Pancreas (tissue), 10 donors: ENCODE results near the gene ZNRF2. TPM values are rescaled to one million over a fixed set of nuclear protein-coding genes. Genes with fewer than 3 reads are reported as not detected.

Experiments used
- ATAC-seq, 4 donors: fragments of 200-7000 bp; cut with Tn5 transposase; one replicate each; pipeline versions ENCODE4 v1.8.0 to v1.9.1; 2020; ENCODE audit warnings: mild to moderate bottlenecking in 4 of 4, moderate library complexity in 4 of 4
- DNase-seq, 6 donors: peaks; one replicate each; pipeline ENCODE4 v3.0.0-alpha.2; 2020
- FAIRE-seq: peaks from 2 replicates; lab custom pipeline; 2012; peaks lifted over from hg19 to GRCh38; lab: Jason Lieb, UNC
- H3K27ac ChIP-seq, 4 donors: fragments of 200-600 bp; sonication (generic); 1 replicate in 3 of 4; 2 replicates in 1 of 4; pipeline versions ENCODE4 v1.5.0 to v1.8.0; 2020
- H3K27me3 ChIP-seq, 4 donors: fragments of 200-600 bp; one replicate each; pipeline ENCODE4 v1.8.0; 2021
- H3K36me3 ChIP-seq, 3 donors: fragments of 200-600 bp; sonication (generic) in 1 of 3; one replicate each; pipeline versions ENCODE4 v1.5.0 to v1.8.0; 2020 to 2021
- H3K4me1 ChIP-seq, 3 donors: fragments of 200-600 bp; one replicate each; pipeline ENCODE4 v1.8.0; 2021
- H3K4me3 ChIP-seq, 4 donors: fragments of 200-600 bp; sonication (generic) in 2 of 4; one replicate each; pipeline versions ENCODE4 v1.5.0 to v1.8.0; 2020 to 2021
- H3K9me3 ChIP-seq, 4 donors: fragments of 200-600 bp; one replicate each; pipeline ENCODE4 v1.8.0; 2021
- CTCF ChIP-seq, 4 donors: fragments of 200-600 bp; sonication (generic) in 3 of 4; IDR thresholded peaks; one replicate each; pipeline versions ENCODE4 v1.5.0 to v1.8.0; 2021; ENCODE audit warnings: antibody characterized with exemption in 4 of 4
- WGBS, 2 donors: extraction: QIAGEN DNeasy Blood & Tissue Kit; methylation state at CpG; one replicate each; pipeline ENCODE4 v1.1.7; 2013; 5-methylcytosine and 5-hydroxymethylcytosine counted together
- intact Hi-C, 3 donors: fragments of 100-400 bp; cut with DNase I; formaldehyde crosslinking; loops; one replicate each; pipeline versions ENCODE4 v1.11.1 to v1.14.2; 2022
- polyA plus RNA-seq, 2 donors: library from polyadenylated mRNA; stranded (reverse); fragments of 200-250 nt; gene quantifications; one replicate each; pipeline ENCODE4 v1.2.3, GENCODE V29; 2013
- total RNA-seq, 6 donors: library from RNA; stranded (reverse); fragmentation: NEBNext Ultra II Directional in 4 of 6; extraction: Animal tissue kit (Norgen Biotek cat#: 25700) in 4 of 6; gene quantifications; one replicate each; pipeline versions ENCODE4 v1.2.1 to v1.2.4, GENCODE V29; 2021 to 2023
- donor health status: healthy with polysubstance abuse.
- donor health status: DM: no; HTN: no; CAD: no; lungs with moderate emphysema.
- donor health status: DM: no; HTN: no; CAD: no.
- donor health status: control.
- donor health status: control.
- donor health status: Bipolar disorder and iron deficiency.
- donor health status: DM: yes; HTN: yes; CAD: no.
- donor health status: DM: no; HTN: no; CAD: no.
- donor health status: DM: no; HTN: no; CAD: no.
- donor health status: DM: yes; HTN: yes; CAD: no.

The ZNRF2 gene
- total and polyA plus RNA-seq, 8 donors, result 4.9 to 17.1 (median 11.2) TPM

- no peaks in the 10 kb centered on the region for H3K27me3 ChIP-seq
- DNase-seq, result no peak
- FAIRE-seq, result no peak
- H3K27ac ChIP-seq, result no peak overlapping the region
- intact Hi-C loops, result no loop called here
- WGBS, 2 donors, result 94 to 96% methylated on average over 9 of the region's 9 CpGs
- no peaks in the 10 kb centered on the region for H3K36me3 ChIP-seq
- H3K4me3 ChIP-seq, result no peak overlapping the region
- ATAC-seq, result no peak
- H3K9me3 ChIP-seq, result no peaks in the 10 kb centered on the region
- TF ChIP-seq CTCF (IDR thresholded peaks at IDR 0.05), result no peak
- peaks cover 6 to 11% (median 8%) of the 10 kb centered on the region in 3 donors for H3K4me1 ChIP-seq
Observed at GRCh38 chr7:30310674-30311362, 26.4 kb downstream of the ZNRF2 start.

- Histone ChIP-seq H3K9me3 (no peaks in the 10 kb centered on the region), H3K4me1 (peaks cover under 1 to 11% (median 6%) of the 10 kb centered on the region in 3 donors), H3K27ac (no peak overlapping the region), H3K27me3 (no peaks in the 10 kb centered on the region), H3K4me3 (no peak overlapping the region), H3K36me3 (no peaks in the 10 kb centered on the region)
- FAIRE-seq, result no peak
- no peak for DNase-seq
- WGBS, 2 donors, result 92% methylated on average over 3 of the region's 3 CpGs
- intact Hi-C loops, result no loop called here
- no peak for ATAC-seq
- TF ChIP-seq CTCF (IDR thresholded peaks at IDR 0.05), result no peak
Observed at GRCh38 chr7:30312178-30312577, 27.8 kb downstream of the ZNRF2 start.

GRCh38 chr7:30313348-30313747 is 29.0 kb downstream of the ZNRF2 start:
- H3K27ac ChIP-seq, result no peak overlapping the region
- H3K9me3 ChIP-seq, result no peaks in the 10 kb centered on the region
- peaks cover 0 to 12% (median 6%) of the 10 kb centered on the region in 3 donors for H3K4me1 ChIP-seq
- ATAC-seq, result no peak
- 90 to 91% methylated on average over 3 of the region's 3 CpGs for WGBS, 2 donors
- H3K36me3 ChIP-seq, result no peaks in the 10 kb centered on the region
- no peak overlapping the region for H3K4me3 ChIP-seq
- TF ChIP-seq CTCF (IDR thresholded peaks at IDR 0.05), result no peak
- no peaks in the 10 kb centered on the region for H3K27me3 ChIP-seq
- no peak for DNase-seq
- no peak for FAIRE-seq
- intact Hi-C loops, result no loop called here

GRCh38 chr7:30313793-30314192 is 29.4 kb downstream of the ZNRF2 start:
- H3K4me3 ChIP-seq, result no peak overlapping the region
- WGBS, 2 donors, result 60 to 61% methylated on average over 5 of the region's 5 CpGs
- peaks cover 0 to 16% (median 5%) of the 10 kb centered on the region in 3 donors for H3K4me1 ChIP-seq
- intact Hi-C loops, result no loop called here
- no peak overlapping the region for H3K27ac ChIP-seq
- no peaks in the 10 kb centered on the region for H3K27me3 ChIP-seq
- no peaks in the 10 kb centered on the region for H3K36me3 ChIP-seq
- TF ChIP-seq CTCF (IDR thresholded peaks at IDR 0.05), result no peak
- DNase-seq (no peak), ATAC-seq (no peak), FAIRE-seq (no peak)
- H3K9me3 ChIP-seq, result no peaks in the 10 kb centered on the region

- intact Hi-C loops, result no loop called here
- Histone ChIP-seq H3K27me3 (no peaks in the 10 kb centered on the region), H3K9me3 (no peaks in the 10 kb centered on the region), H3K27ac (no peak overlapping the region), H3K4me1 (peaks cover 0 to 12% (median 0%) of the 10 kb centered on the region in 3 donors), H3K4me3 (no peak overlapping the region), H3K36me3 (no peaks in the 10 kb centered on the region)
- 78 to 94% methylated on average over 3 of the region's 3 CpGs for WGBS, 2 donors
- FAIRE-seq (no peak), DNase-seq (no peak), ATAC-seq (no peak)
- no peak for TF ChIP-seq CTCF (IDR thresholded peaks at IDR 0.05)
Observed at GRCh38 chr7:30315589-30315988, 31.2 kb downstream of the ZNRF2 start.
